Epithelial cell of esophagus (primary cell): ENCODE results near the gene VEPH1.
"Not testable (repeated sequence)": the region's sequence is repeated elsewhere in the genome, so short reads cannot be mapped to it uniquely, and the experiment has no call there.

Source experiments
- DNase-seq: peaks from one replicate; pipeline ENCODE4 v3.0.0; 2010; ENCODE audit warnings: low read depth
- H3K4me3 ChIP-seq: 2 replicates; pipeline ENCODE4 v1.5.1; 2011; ENCODE audit warnings: mild to moderate bottlenecking, low read length, control low read depth
- CTCF ChIP-seq: IDR thresholded peaks from 2 replicates; pipeline ENCODE4 v1.5.1; 2011; ENCODE audit warnings: low read depth, mild to moderate bottlenecking, low read length, control low read depth, inconsistent platforms; ENCODE audit not compliant: insufficient read depth; ENCODE audit errors: missing control alignments

The VEPH1 gene

GRCh38 chr3:157360044-157360443 is 143.2 kb downstream of the VEPH1 start:
- no peak for TF ChIP-seq CTCF
- peak; percentile 86 for DNase-seq
- H3K4me3 ChIP-seq: no peak overlapping the region

GRCh38 chr3:157356541-157356940 is 146.7 kb downstream of the VEPH1 start:
- H3K4me3 ChIP-seq: no peak overlapping the region
- DNase-seq: no peak
- no peak for TF ChIP-seq CTCF

GRCh38 chr3:157355276-157355675 is 147.9 kb downstream of the VEPH1 start:
- no peak overlapping the region for H3K4me3 ChIP-seq
- TF ChIP-seq CTCF: no peak
- DNase-seq: no peak

GRCh38 chr3:157354722-157355121 is 148.5 kb downstream of the VEPH1 start:
- no peak overlapping the region for H3K4me3 ChIP-seq
- peak; percentile 42 for TF ChIP-seq CTCF
- peak; percentile 30 for DNase-seq

- no peak overlapping the region for H3K4me3 ChIP-seq
- TF ChIP-seq CTCF: no peak
- no peak for DNase-seq
Measured at GRCh38 chr3:157354254-157354653, 149.0 kb downstream of the VEPH1 start.

GRCh38 chr3:157353652-157354051 is 149.6 kb downstream of the VEPH1 start:
- DNase-seq: no peak
- TF ChIP-seq CTCF: no peak

GRCh38 chr3:157351981-157352380 is 151.2 kb downstream of the VEPH1 start:
- DNase-seq: no peak
- no peak for TF ChIP-seq CTCF
- no peak overlapping the region for H3K4me3 ChIP-seq

More at GRCh38 chr3:157353652-157354051, 149.6 kb downstream of the VEPH1 start:
- H3K4me3 ChIP-seq: no peak overlapping the region

GRCh38 chr3:157350651-157351050 is 152.6 kb downstream of the VEPH1 start:
- H3K4me3 ChIP-seq, DNase-seq: not testable (repeated sequence)

- DNase-seq, H3K4me3 ChIP-seq: not testable (repeated sequence)
Measured at GRCh38 chr3:157348304-157349075, 154.7 kb downstream of the VEPH1 start.
